Measurements from ENCODE around the gene TMED7.

Gene TMED7

DNA sequence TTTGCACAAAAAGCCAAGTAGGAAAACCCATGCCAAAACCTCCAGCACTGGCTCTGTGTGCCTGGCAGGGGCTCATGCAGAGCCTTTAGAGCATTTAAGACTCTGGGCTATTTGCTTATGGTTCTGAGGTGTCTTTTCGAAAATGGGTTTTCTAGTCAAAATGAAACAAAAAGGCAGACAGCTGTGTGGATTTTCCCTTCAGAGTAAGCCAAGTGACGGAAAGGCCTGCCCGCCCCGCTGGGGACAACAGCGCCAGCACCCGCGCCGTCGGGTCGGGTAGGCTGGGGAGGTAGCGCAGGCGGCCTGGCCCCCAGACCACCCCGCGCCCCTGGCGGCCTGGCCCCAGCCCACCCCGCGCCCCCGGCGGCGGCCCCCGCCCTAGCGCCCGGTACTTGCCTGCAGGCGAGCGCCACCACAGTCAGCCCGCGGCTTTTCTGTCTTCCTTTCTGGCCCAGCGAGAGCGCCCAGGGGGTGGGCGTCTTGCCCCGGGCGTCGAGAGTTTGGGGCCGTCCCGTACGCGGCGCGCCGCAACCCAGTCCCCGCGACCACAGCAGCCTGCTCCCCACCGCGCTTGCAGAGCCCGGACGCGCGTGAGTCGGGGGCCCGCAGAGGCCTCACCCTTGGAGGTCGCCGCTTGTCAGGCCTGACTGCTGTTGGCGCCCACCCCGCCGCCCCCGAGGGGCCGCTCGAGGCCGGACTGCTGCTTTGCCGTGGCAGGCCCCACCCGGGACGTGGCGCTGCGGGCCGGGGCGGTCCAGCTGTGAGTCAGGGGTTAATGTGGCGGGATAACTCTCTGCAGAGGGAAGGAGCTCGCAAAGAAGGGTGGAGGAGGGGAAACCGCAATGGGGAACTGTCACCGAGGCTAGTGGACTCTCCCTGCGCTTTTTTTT lies 23.9 kb downstream of the TMED7 start, which contains the start of gene TICAM2:
Gene TICAM2, minus strand, starts transcription at position 779 of the 890 bp plus-strand sequence. CDS start 21,223 bp downstream, outside the sequence.
- peak; percentile 17 to 61 for DNase-seq (ENCODE audit: low read depth in 1 of 2, low spot score in 1 of 2)
- Histone ChIP-seq H3K27ac (replicated peaks) (no peak within 1 kb of the TSS), H3K27me3 (ENCODE audit: insufficient read depth, poor library complexity, severe bottlenecking) (no peaks in the 10 kb centered on the region), H3K4me3 (replicated peaks; ENCODE audit: insufficient read depth, low read length) (peak within 1 kb of the TSS; percentile 44)
- TF ChIP-seq SPI1 (IDR thresholded peaks at IDR 0.05; ENCODE audit: borderline replicate concordance, low read depth) (peak; percentile 27; the same call in 1 of the 2 replicates), GABPA (IDR thresholded peaks at IDR 0.05; ENCODE audit: low read depth) (no peak)

DNA sequence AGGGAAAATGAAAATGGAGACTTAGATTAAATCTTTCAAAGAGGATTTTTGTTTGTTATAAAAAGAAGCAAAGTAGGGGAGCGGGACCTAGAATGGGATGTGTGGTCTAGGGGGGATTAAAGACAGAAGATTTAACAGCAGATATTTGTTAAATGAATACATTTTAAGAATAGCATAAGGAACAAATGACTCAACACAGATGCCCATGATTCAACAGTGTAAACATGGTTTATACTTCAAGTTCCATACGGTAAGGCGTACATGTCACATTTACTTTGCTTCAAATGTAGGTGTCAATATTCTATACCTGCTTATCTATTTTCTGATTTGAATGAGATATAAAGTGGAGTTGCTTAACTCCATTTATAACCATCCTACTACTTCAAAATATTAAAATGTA lies 25.1 kb downstream of the TMED7 start:
- DNase-seq (ENCODE audit: low read depth in 1 of 2, low spot score in 1 of 2) = no peak
- H3K27ac ChIP-seq (replicated peaks) = no peak overlapping the region
- TF ChIP-seq SPI1 (IDR thresholded peaks at IDR 0.05; ENCODE audit: borderline replicate concordance, low read depth) (no peak), GABPA (IDR thresholded peaks at IDR 0.05; ENCODE audit: low read depth) (no peak), POLR2AphosphoS5 (IDR thresholded peaks at IDR 0.05; ENCODE audit: low read depth) (no peak)
- TF ChIP-seq, protein P1, sequence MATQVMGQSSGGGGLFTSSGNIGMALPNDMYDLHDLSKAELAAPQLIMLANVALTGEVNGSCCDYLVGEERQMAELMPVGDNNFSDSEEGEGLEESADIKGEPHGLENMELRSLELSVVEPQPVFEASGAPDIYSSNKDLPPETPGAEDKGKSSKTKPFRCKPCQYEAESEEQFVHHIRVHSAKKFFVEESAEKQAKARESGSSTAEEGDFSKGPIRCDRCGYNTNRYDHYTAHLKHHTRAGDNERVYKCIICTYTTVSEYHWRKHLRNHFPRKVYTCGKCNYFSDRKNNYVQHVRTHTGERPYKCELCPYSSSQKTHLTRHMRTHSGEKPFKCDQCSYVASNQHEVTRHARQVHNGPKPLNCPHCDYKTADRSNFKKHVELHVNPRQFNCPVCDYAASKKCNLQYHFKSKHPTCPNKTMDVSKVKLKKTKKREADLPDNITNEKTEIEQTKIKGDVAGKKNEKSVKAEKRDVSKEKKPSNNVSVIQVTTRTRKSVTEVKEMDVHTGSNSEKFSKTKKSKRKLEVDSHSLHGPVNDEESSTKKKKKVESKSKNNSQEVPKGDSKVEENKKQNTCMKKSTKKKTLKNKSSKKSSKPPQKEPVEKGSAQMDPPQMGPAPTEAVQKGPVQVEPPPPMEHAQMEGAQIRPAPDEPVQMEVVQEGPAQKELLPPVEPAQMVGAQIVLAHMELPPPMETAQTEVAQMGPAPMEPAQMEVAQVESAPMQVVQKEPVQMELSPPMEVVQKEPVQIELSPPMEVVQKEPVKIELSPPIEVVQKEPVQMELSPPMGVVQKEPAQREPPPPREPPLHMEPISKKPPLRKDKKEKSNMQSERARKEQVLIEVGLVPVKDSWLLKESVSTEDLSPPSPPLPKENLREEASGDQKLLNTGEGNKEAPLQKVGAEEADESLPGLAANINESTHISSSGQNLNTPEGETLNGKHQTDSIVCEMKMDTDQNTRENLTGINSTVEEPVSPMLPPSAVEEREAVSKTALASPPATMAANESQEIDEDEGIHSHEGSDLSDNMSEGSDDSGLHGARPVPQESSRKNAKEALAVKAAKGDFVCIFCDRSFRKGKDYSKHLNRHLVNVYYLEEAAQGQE (IDR thresholded peaks at IDR 0.05; ENCODE audit: insufficient replicate concordance, low read depth) = no peak
- TF ChIP-seq, protein P2, sequence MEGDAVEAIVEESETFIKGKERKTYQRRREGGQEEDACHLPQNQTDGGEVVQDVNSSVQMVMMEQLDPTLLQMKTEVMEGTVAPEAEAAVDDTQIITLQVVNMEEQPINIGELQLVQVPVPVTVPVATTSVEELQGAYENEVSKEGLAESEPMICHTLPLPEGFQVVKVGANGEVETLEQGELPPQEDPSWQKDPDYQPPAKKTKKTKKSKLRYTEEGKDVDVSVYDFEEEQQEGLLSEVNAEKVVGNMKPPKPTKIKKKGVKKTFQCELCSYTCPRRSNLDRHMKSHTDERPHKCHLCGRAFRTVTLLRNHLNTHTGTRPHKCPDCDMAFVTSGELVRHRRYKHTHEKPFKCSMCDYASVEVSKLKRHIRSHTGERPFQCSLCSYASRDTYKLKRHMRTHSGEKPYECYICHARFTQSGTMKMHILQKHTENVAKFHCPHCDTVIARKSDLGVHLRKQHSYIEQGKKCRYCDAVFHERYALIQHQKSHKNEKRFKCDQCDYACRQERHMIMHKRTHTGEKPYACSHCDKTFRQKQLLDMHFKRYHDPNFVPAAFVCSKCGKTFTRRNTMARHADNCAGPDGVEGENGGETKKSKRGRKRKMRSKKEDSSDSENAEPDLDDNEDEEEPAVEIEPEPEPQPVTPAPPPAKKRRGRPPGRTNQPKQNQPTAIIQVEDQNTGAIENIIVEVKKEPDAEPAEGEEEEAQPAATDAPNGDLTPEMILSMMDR (IDR thresholded peaks at IDR 0.05; ENCODE audit: insufficient read depth, low read length) = no peak
- H3K4me3 ChIP-seq (replicated peaks; ENCODE audit: insufficient read depth, low read length) = no peak overlapping the region
- H3K27me3 ChIP-seq (ENCODE audit: insufficient read depth, poor library complexity, severe bottlenecking) = no peaks in the 10 kb centered on the region

DNA sequence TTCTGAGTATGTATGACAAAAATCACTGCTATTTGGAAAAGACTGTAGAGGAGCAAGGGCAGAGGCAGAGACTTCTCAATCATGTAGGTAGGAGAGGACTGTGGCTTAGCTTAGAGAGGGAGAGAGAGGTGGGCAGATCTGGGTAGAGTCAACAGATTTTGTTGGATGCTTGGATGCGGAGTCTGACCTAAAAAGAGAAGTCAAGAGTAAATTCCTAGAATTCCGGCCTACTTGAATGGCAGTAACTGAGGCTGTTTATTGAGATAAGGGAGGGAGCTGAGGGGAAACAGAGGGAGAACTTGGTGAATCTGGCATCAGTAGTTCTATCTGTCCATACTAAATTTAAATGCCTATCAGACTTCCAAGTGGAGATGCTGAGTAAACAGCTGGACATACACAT lies 25.9 kb downstream of the TMED7 start:
- no peak for DNase-seq (ENCODE audit: low read depth in 1 of 2, low spot score in 1 of 2)
- Histone ChIP-seq H3K27ac (replicated peaks) (no peak overlapping the region), H3K27me3 (ENCODE audit: insufficient read depth, poor library complexity, severe bottlenecking) (no peaks in the 10 kb centered on the region), H3K4me3 (replicated peaks; ENCODE audit: insufficient read depth, low read length) (no peak overlapping the region)
- TF ChIP-seq GABPA (IDR thresholded peaks at IDR 0.05; ENCODE audit: low read depth) (no peak), SPI1 (IDR thresholded peaks at IDR 0.05; ENCODE audit: borderline replicate concordance, low read depth) (no peak), POLR2AphosphoS5 (IDR thresholded peaks at IDR 0.05; ENCODE audit: low read depth) (no peak)
- TF ChIP-seq, protein P2 (IDR thresholded peaks at IDR 0.05; ENCODE audit: insufficient read depth, low read length) = no peak
- TF ChIP-seq, protein P1 (IDR thresholded peaks at IDR 0.05; ENCODE audit: insufficient replicate concordance, low read depth) = no peak

DNA sequence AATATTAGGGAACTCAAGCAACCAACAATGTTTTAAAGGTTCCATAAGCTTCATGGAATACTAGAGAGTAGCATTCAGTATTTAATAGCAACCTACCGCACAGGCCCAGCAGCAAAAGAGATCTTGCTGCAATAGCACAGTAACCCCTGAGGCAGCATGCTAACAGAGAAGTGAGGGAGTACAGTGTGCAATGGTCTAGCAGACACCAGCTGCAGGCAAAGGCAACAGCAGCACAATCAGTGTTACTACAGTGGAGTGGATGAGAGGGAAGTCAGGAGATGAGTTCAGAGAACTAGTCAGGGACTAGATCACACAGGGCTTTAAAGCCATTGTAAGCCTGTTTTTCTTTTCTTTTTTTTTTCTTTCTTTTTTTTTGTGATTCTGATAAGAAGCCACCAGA lies 26.3 kb downstream of the TMED7 start:
- Histone ChIP-seq H3K4me3 (replicated peaks; ENCODE audit: insufficient read depth, low read length) (no peak overlapping the region), H3K27ac (replicated peaks) (no peak overlapping the region), H3K27me3 (ENCODE audit: insufficient read depth, poor library complexity, severe bottlenecking) (no peaks in the 10 kb centered on the region)
- peak in 1 of 2 experiments; percentile 32 for DNase-seq (ENCODE audit: low read depth in 1 of 2, low spot score in 1 of 2)
- TF ChIP-seq SPI1 (IDR thresholded peaks at IDR 0.05; ENCODE audit: borderline replicate concordance, low read depth) (no peak), GABPA (IDR thresholded peaks at IDR 0.05; ENCODE audit: low read depth) (no peak)
- TF ChIP-seq, protein P2 (IDR thresholded peaks at IDR 0.05; ENCODE audit: insufficient read depth, low read length) = no peak
- TF ChIP-seq, protein P1 (IDR thresholded peaks at IDR 0.05; ENCODE audit: insufficient replicate concordance, low read depth) = no peak

Data from HL-60 (cell line).